Sigmoid colon (tissue), 3 donors: ENCODE data around the gene ESM1.

Source experiments
- POLR2A ChIP-seq, 2 donors: fragments of 450-650 bp; IDR thresholded peaks; one replicate each; pipeline ENCODE4 v1.6.1; 2016; ENCODE audit warnings: antibody characterized with exemption in 2 of 2, mild to moderate bottlenecking in 2 of 2, moderate library complexity in 2 of 2
- TF ChIP-seq, protein P1 (sequence below), 4 experiments: fragments of 450-650 bp in 3 of 4; fragments of 200-600 bp in 1 of 4; IDR thresholded peaks; one replicate each; pipeline ENCODE4 v1.5.1; 2016 to 2019; ENCODE audit warnings: antibody characterized with exemption in 4 of 4, mild to moderate bottlenecking in 3 of 4, moderate library complexity in 2 of 4

- TF ChIP-seq POLR2A (IDR thresholded peaks at IDR 0.05) = no peak
- TF ChIP-seq, protein P1, sequence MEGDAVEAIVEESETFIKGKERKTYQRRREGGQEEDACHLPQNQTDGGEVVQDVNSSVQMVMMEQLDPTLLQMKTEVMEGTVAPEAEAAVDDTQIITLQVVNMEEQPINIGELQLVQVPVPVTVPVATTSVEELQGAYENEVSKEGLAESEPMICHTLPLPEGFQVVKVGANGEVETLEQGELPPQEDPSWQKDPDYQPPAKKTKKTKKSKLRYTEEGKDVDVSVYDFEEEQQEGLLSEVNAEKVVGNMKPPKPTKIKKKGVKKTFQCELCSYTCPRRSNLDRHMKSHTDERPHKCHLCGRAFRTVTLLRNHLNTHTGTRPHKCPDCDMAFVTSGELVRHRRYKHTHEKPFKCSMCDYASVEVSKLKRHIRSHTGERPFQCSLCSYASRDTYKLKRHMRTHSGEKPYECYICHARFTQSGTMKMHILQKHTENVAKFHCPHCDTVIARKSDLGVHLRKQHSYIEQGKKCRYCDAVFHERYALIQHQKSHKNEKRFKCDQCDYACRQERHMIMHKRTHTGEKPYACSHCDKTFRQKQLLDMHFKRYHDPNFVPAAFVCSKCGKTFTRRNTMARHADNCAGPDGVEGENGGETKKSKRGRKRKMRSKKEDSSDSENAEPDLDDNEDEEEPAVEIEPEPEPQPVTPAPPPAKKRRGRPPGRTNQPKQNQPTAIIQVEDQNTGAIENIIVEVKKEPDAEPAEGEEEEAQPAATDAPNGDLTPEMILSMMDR (IDR thresholded peaks at IDR 0.05) = no peak
These were observed 5.5 kb upstream of the ESM1 start for GRCh38 chr5:54990841-54991258.
